Right lobe of liver (tissue), 4 donors: Measurements from ENCODE around the gene MAPKAPK2.

Source experiments
- POLR2A ChIP-seq: fragments of 450-650 bp; IDR thresholded peaks from one replicate; pipeline ENCODE4 v1.6.1; 2017; ENCODE audit warnings: antibody characterized with exemption, mild to moderate bottlenecking
- TF ChIP-seq, protein P1 (sequence below), 4 donors: fragments of 200-600 bp in 3 of 4; fragments of 450-650 bp in 1 of 4; IDR thresholded peaks; one replicate each; pipeline versions ENCODE4 v1.5.1 to v1.8.0; 2016 to 2022; ENCODE audit warnings: antibody characterized with exemption in 4 of 4, mild to moderate bottlenecking in 2 of 4
- donor health status: DM: no; HTN: no; CAD: no.
- donor health status: DM: no; HTN: no; CAD: no.
- donor health status: DM: no; HTN: yes; CAD: no.

- TF ChIP-seq POLR2A: no peak
- TF ChIP-seq, protein P1, sequence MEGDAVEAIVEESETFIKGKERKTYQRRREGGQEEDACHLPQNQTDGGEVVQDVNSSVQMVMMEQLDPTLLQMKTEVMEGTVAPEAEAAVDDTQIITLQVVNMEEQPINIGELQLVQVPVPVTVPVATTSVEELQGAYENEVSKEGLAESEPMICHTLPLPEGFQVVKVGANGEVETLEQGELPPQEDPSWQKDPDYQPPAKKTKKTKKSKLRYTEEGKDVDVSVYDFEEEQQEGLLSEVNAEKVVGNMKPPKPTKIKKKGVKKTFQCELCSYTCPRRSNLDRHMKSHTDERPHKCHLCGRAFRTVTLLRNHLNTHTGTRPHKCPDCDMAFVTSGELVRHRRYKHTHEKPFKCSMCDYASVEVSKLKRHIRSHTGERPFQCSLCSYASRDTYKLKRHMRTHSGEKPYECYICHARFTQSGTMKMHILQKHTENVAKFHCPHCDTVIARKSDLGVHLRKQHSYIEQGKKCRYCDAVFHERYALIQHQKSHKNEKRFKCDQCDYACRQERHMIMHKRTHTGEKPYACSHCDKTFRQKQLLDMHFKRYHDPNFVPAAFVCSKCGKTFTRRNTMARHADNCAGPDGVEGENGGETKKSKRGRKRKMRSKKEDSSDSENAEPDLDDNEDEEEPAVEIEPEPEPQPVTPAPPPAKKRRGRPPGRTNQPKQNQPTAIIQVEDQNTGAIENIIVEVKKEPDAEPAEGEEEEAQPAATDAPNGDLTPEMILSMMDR (IDR thresholded peaks at IDR 0.05): no peak
Measured at GRCh38 chr1:206783506-206783905, 98.8 kb downstream of the MAPKAPK2 start.
